ENCODE results near the gene CACNA2D2.

DNA sequence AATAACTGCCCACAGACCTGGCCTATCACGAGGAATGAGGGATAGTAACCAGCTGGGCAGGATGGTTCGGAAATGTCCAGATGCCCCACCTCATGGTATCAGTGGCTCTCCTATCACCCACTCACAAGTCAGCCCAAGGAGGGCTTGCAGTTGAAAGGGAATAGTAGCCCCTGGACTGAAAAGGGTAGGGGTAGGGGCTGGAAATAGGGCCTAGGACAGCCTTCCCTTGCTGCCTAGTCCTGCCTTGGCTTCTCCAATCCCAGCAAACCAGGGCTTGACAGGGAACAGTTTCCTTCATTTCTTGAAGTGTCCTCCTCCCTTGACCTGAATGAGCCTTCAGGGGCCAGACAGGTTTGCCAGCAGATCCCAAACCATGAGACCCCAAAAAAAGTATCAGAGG, 1.2 kb upstream of the CACNA2D2 start:
- TF ChIP-seq, protein P1, sequence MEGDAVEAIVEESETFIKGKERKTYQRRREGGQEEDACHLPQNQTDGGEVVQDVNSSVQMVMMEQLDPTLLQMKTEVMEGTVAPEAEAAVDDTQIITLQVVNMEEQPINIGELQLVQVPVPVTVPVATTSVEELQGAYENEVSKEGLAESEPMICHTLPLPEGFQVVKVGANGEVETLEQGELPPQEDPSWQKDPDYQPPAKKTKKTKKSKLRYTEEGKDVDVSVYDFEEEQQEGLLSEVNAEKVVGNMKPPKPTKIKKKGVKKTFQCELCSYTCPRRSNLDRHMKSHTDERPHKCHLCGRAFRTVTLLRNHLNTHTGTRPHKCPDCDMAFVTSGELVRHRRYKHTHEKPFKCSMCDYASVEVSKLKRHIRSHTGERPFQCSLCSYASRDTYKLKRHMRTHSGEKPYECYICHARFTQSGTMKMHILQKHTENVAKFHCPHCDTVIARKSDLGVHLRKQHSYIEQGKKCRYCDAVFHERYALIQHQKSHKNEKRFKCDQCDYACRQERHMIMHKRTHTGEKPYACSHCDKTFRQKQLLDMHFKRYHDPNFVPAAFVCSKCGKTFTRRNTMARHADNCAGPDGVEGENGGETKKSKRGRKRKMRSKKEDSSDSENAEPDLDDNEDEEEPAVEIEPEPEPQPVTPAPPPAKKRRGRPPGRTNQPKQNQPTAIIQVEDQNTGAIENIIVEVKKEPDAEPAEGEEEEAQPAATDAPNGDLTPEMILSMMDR (IDR thresholded peaks at IDR 0.05; ENCODE audit: insufficient read depth, low read depth, low read length), result no peak
- no peak for TF ChIP-seq EZH2 (IDR thresholded peaks at IDR 0.05; ENCODE audit: insufficient read depth, low read length)
